Stimulated activated CD4-positive, alpha-beta T cell treated with anti-CD3 and anti-CD28 coated beads, Interleukin-12 subunit alpha, Interleukin-12 subunit beta, amount 100 ng/mL, for 24 hours (primary cell): ENCODE measurements around the gene ADCY1.

Experiments used
- DNase-seq, 2 experiments: peaks; one replicate each; pipeline ENCODE4 v3.0.0-alpha.2; 2020; ENCODE audit warnings: low read depth in 2 of 2

The ADCY1 gene

GRCh38 chr7:45576249-45576929, 2.2 kb downstream of the ADCY1 start:
- no peak for DNase-seq

GRCh38 chr7:45578022-45578421, 3.9 kb downstream of the ADCY1 start:
- no peak for DNase-seq

DNA sequence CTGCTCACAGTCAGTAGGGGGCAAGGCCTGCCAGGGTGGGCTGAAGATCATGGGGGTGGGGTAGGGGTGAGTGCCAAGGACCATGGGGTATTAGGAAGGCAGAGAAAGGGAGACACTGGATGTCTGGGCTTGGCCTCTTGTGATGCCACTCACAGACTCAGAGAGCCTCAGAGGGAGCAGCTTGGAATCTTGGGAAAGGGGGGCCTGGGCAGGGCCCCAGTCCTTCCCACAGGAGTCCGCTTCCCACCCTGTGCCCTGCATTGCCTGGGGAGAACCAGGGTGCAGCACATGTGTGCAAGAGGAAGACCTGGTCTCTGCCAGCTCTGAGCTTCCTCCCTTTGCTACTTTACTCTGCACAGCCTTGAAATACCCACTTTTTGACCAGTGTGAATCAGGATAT, 4.3 kb downstream of the ADCY1 start:
- DNase-seq: no peak

DNA sequence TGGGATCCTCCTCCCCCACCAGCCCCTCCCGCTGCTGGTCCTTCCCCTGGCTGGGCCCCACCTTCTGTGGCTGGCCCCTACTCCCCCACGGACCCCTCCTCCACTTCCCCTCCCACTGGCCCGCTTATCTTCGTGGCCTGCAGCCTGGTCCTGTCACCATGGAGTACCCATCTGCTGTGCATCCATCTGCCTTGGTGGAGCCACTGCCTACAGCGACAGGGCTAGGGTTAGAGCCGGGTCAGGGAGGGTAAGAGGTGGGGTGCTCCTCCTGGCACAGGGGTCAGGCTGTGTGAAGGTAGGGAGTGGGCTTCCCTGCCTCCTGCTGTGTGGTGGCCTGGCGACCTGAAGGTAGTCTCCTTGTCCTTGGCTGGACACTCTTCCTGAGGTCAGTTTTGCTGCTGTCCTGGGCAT, 5.2 kb downstream of the ADCY1 start:
- DNase-seq: no peak

DNA sequence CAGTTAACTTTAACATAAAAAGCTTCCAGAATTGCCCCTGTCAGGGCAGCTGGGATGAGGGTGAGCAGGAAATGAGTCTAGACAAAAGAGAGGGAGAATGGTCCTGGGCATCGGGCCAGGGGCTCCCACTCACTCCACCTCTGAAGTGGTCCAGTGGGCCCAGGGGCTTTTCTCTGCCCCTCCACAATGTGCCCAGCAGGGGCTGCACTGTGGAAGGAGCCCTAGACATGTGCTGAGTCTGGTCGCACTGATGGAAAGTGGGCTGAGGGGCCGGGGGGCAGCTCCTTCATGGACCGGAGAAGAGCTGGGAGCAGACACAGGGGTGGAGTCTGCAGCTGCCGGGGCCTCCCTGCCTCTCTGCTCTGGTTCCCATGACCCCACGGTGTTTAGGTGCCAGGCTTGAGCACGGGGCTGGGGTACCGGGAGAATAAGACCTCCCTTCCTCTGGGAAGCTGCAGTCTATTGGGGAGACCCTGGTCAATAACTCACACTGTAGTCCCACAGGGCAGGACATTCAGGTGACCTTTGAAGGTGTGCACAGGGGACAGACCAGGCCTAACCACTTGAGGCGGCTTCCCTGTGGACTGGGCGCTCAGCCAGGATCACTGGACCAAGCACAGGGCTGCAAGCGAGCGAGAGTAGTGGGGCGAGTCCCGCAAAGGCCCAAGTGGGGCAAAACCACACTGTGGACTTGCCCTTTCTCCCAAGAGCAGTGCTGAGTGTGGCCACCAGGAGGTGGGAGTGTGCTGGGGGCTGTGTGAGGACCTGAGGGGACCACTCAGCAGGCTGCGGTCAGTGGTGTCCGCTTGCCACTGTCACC, 6.1 kb downstream of the ADCY1 start:
- DNase-seq: no peak

GRCh38 chr7:45581271-45581780, 7.2 kb downstream of the ADCY1 start:
- DNase-seq: no peak

GRCh38 chr7:45582136-45582749, 8.1 kb downstream of the ADCY1 start:
- no peak for DNase-seq

- no peak for DNase-seq
Observed at GRCh38 chr7:45582868-45583277, 8.7 kb downstream of the ADCY1 start.

DNA sequence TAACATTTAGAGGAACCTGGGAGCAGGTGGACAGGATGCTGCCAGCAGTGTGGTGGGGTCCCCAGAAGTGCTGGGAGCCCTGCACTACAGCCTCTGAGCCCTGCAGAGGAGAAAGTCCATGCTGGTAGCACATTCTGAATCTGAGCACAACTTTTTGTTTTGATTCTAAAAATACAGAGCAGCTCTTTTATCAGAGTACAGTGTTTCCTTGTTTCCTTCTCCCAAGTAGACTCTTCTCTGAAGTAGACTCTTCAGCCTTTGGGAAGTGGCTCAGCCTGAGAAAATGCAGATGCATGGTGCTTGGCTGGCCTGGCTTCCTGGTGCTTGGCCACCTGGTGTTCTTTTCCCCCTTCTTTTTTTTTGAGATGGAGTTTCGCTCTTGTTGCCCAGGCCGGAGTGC, 9.1 kb downstream of the ADCY1 start:
- DNase-seq: no peak

- no peak for DNase-seq
Observed at GRCh38 chr7:45584261-45585210, 10.4 kb downstream of the ADCY1 start.

GRCh38 chr7:45585628-45586027, 11.5 kb downstream of the ADCY1 start:
- no peak for DNase-seq

DNA sequence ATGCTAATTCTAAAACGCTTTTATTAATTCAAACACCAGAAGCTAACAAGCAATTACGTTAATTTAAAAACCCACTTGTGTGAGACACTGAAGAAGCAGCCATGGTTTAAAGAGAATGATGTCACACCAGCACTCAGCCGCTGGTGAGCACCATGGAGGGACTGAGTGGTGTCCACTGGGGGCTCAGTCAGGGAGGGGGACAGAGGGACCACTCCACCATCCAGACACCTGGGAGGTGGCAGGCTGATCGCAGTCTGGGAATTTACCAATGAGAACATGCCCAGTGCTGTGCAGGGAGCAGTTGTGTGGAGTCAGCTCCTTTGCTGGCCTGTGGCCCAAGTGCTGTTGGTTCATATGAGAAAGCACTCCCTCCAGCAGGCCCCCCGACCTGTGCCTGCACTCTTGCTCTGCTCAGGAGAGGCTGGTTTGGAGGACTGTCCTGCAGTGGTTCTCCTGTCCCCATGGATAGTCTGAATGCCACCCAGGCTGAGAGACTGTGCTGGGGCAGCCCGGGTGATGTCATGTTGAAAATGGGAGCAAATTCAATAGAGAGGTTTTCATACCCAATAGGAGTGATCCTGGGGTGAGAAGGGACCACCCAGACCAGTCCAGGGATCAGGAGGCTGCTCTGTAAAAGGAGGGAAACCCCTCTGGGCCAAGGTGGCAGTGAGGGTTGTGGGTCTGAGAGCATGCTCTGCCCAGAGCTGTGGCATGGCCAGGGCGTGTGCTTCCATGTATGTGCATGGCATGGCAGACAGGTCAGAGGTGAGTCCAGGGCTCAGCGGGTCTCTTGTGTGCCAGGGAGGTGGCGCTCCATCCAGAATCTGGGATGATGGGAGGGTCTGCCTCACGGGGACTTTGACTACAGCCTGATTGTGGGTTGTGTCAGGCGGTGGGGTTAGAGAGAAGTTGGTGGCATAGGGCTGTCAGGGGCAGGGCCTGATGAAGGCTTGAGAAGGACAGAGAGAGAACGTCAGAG, 12.7 kb downstream of the ADCY1 start:
- no peak for DNase-seq

GRCh38 chr7:45588466-45588865, 14.3 kb downstream of the ADCY1 start:
- no peak for DNase-seq

DNA sequence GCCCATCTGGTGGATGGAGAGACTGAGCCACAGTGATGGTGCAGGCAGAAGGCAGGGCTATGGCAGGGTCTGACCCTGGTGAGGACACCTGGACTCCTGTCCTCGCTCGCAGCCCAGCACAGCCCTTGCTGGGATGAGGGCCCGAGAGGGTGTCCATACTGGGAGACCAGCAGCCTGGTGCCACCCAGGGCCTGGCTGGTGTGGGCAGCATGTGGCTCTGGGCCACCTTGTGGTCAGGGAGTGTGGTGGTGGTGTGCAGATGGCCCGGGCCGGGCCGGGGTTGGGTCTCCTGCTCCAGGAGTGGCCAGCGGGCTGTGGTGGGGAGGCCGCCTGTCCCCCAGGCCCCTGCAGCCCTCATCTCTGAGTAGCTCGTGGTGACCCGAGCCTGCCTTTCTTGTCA, 14.9 kb downstream of the ADCY1 start:
- DNase-seq: no peak

DNA sequence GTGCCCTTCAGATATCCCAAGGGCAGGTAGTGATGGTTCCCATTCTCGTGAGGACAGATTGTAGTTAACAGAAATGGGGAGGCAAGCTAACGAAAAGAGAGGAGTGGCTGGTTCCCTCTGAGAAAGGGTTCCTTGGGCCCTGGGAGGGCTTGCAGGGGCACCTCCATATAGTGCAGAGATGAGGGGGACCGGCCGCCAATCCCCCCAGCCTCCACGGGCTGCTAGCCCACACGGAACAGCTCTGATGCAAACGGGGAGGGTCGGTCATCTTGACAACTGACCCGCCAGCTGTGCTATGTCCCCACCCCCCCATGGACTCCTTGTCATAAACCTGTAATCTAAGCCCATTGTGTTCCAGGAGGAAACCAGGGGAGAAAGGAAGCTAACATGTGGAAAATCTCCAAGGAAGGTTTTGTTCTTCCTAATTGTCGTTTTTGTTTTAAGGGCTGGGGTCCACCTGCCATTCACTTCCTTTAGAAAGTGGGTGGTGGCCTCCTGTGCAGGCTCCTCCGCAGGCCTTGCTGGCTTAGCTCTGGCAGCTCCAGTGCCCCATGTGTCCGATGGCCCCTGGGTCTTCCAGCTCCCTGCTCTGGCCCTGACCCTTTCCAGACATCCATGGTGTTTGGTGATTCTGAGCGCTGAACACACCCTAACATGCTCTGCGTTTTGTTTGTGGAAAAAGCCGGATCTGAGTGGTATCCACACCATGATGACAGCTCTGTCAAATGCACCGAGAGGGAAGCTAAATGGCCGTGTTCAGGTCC, 15.9 kb downstream of the ADCY1 start:
- no peak for DNase-seq

DNA sequence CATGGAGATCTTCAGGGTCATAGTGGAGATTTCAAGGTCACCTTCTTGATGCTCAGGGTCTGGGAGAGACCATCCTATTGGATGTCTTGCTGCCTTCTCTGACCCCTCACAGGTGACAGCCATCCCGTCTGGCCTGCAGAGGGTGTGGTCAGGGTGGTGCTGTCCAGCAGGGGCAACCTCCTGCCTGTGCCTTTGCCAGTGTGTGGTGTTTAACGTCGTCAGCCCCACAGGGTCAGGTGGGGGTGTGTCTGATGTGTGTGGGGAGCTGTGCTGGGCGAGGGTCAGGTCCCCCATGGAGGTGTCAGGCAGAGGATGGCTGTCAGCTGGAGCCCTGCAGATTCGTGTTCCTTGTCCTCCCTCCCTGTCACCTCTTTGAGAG, 16.5 kb downstream of the ADCY1 start:
- no peak for DNase-seq

GRCh38 chr7:45591101-45591906, 17.1 kb downstream of the ADCY1 start:
- no peak for DNase-seq

DNA sequence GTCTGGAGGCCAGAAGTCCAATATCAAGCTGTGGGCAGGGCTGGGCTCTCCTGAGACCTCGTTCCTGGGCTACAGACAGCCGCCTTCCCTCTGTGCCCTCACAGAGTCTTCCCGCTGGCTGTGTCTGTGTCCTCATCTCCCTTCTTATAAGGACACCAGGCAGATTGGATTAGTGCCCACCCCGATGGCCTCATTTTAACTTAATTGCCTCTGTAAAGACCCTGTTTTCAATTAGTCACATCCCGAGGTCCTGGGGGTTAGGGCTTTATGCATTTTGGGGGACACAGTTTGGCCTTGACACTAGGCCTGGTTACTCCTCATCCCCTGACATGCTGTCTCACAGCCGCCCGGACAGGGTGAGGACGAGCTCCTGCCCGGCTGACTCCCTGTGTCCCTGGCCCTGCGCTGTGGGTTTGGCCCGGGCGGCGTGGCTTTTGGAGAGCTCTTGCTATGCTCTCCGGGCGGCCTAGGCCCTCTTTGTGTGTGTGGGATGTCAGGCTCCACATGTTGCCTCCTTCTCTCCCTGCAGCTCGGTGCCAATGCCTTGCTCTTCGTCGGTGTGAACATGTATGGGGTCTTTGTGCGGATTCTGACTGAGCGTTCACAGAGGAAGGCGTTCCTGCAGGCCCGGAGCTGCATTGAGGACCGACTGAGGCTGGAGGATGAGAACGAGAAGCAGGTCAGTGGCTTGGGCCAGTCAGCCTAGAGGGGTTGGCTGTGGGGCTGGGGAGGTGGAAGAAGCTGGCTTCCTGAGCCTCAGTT, 18.2 kb downstream of the ADCY1 start:
- DNase-seq: no peak
